GM10847 (cell line): ENCODE results near the gene LMAN2.

Experiments used
- POLR2A ChIP-seq: IDR thresholded peaks from 2 replicates; pipeline ENCODE4 v1.6.1; 2011; ENCODE audit not compliant: insufficient read length; ENCODE audit errors: extremely low read depth

LMAN2 gene

DNA sequence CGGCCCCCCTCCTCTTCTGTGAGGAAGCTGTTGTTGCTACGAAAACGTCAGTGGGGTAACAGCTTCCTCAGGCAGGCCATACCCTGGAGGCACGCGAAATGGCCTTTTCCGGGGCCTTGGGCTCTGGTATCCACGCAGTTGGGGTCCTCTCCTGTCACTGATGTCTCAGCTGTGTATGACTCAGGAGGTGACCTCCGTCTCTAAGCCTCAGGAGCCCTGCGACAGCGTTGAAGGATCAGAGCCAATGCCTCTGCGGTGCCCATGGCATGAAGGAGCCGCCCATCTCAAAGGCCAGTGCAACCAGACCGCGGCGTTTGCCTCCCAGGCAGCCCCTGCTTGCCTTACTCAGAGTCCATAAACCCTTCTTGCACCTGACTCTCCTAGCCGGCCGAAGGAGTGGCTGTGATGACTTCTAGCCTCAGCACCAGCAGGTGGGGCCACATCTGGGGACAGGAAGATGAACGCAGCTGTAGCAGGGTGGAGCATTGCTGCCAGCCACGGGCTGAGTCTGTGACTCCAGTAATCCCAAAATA is 38.8 kb downstream of the LMAN2 start:
- peak; percentile 26 for TF ChIP-seq POLR2A

DNA sequence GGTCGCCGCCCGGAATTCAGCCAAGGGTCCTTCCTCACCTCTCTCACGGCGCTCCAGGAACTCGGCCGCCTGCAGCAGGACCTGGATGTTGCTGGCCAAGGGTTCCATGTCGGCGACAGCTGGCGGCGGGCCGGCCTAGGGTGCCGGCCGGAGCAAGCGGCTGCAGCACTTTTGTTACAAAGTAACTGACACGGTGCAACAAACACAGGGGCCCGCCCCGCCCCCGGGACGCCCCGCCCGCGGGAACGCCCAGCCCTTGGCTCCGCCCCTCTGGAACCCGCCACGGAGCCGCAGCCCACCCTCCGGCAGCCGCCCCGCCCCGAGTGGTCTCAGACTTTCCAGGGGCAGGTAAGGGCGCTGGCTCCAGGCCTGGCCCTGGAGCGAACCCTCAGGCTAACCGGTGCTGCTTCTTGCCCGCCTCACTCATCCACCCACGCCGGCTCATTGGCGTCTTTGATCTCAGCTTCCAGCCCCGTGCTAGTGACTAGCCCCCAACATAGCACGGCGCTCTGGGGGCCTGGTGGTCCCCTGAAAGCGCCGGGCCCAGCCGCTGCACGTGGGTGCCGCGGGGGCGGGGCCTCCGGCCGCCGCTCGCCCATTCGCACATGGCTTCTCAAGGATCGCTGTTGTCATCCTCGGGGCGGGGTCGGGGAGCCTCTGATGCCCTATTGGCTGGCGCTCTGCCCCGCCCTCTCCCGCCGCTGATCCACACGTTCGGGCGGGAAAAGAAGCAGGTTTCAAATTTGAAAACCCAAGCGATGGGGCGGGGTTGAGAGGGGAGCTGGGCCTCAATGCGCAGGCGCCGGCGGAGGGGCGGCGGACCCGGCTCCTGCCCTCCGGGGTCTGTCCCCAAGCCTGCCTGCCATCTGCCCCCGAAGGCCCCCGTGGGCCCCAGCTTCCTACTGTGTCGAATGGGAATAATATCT is 39.5 kb downstream of the LMAN2 start, which contains the start of gene MXD3:
Gene MXD3 (minus strand): TSS at position 176 of the 926 bp plus-strand sequence. CDS start 68 bp downstream, at position 108.
- TF ChIP-seq POLR2A = peak; percentile 36

DNA sequence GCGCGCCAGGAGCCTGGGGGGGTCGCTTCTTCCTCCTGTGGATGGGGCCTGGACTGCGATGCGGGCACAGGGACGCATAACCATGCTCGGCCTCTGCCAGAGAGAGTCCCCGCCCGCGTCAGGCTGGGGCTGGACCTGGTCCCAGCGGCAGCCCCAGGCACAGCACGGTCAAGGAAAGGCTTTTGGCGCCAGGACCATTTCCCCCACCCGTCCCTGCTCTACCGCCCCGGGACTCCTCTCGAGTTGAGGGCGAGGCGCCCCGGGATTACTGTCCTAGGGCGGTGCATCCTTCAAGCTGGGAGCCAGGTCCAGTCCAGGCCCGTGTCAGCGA is 40.1 kb downstream of the LMAN2 start:
- no peak for TF ChIP-seq POLR2A

DNA sequence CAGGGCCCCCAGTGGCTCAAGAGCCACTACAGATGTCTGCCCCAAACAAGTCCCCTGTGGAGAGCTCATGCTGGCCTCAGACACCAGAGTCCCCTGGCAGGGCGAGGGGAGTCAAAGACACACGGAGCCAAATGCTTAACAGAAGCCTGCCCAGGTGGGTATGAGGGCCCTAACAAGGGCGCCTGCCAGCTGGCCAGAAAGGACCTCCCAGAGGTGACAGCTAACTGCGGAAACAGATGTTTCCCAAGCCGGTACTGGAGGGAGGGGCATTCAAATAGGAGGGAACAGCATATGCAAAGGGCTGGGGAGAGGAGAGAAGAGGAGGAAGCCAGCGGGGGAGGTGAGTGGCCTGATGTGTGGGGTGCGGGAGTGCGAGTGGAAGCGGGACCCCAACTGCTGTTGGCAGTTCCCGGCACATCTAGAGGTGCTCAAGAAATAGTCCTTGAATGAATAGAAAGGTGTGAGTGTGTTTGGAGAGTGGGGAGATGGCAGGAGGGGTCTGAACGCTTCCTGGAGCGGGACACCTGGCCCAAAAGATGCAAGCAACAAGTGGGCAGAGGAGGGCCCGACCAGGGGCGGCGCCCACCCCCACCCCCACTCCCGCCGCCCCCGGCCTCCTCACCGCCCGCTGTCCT is 40.6 kb downstream of the LMAN2 start:
- peak; percentile 36 for TF ChIP-seq POLR2A

DNA sequence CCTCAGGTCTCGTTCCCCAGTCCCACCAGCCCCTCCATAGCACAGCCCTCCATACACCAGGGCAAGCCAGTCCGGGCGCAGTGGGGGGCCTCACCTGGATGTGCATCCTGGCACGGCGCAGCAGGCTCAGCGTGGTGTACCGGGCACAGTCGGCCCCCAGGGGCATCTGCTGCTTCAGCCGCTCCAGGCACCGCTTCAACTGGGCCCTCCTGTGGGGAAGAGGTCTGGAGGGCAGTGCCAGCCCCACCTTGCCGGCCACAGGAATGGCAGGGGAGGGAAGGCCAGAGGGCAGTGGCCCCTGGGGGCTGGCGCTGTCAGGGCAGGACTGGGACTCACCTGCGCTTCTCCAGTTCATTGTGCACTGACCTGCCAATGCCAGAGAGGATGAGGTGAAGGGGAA is 41.1 kb downstream of the LMAN2 start:
- no peak for TF ChIP-seq POLR2A

DNA sequence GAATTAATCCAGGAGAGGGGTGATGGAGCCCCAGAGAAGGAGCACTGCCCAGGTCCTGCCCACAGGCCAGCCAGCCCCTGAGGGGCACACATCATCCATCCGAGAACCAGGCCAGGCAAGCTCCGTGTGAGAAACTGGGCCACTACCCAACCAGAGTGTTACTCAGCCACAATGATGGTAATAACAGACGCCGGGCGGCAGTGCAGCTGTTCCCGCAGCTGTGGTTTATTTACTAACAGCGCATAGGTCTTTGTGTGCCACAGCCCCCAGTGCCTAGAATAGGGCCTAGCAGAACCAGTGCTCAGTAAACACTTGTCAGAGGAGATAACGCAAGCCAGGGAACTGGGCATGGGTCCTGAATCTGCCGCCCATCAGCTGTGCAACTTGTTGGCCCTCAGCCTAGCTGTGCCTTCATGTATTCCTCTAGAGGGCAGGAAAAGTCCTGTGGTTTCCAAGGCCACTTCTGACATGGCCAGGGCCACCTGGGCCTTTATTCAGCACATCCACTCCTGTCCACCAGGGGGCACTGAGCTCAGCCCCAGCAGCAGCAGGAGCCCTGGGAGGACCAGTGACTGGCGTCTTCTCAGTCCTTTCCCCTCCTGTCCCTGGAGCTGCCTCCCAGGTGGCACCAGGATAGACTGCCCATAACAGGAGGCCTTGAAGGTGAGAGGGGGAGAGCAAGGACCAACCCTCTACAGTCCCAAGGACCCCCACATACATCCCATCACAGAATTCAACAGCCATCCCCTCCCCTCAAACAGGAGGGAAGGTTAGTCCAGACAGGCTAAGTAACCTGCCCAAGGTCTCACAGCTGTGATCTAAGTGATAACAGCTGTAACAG is 41.9 kb downstream of the LMAN2 start:
- TF ChIP-seq POLR2A = no peak

DNA sequence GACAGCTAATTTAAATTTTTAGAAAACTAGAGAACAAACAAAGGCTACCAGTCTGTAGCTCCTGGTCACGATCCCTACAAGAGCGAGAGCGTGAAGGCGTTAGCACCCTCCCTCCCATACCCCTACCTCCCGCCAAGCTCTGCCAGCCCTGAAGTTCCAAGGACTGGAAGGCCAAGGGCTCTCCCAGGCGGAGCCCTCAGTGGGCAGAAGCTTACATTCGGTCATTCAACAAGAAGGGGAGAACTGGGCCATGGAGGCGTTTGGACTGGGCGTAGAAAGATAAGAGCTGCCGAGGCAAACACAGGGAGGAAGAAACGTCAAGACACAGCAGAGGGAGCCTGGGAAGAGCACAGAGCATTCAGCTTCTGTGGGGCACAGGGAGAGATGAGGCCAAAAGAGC is 42.7 kb downstream of the LMAN2 start:
- TF ChIP-seq POLR2A = no peak

DNA sequence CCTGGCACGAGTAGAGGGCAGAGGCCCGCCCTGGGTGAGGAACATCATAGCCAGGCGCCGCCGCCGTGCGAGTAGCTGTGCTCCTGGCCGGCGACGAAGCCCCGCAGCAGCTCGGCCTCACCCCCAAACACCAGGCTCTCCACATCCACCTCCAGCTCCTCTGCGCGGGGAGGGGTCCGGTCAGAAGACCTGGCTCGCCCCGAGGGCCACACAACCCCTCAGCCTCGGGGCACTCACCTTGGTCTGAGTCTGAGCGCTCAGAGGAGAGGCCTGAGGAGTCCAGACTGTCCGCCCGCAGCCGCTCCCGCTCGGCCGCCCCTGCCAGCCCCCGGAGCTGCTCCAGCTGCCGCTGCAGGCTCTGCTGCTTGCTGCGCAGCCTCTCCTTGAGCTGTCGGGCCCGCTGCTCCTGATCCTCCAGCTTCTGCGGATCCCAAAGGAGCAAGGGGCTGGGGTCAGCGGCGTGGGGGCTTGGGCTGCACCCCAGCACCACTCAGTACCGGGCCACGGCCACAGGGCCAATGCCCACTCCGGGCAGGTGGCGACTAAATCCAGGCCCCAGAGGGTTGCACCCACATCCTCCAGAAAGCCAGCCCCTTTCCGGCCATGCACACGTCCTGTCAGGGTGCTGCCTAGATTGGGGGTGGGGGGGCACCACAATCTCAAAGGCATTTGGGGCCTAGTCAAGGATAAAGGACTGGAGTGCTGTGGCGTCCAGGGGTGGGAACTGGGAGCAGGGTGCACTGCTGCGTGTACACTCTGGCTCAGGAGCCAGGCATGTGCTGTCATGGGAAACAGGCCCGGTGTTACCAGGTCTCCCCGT is 43.7 kb downstream of the LMAN2 start:
- TF ChIP-seq POLR2A = no peak

DNA sequence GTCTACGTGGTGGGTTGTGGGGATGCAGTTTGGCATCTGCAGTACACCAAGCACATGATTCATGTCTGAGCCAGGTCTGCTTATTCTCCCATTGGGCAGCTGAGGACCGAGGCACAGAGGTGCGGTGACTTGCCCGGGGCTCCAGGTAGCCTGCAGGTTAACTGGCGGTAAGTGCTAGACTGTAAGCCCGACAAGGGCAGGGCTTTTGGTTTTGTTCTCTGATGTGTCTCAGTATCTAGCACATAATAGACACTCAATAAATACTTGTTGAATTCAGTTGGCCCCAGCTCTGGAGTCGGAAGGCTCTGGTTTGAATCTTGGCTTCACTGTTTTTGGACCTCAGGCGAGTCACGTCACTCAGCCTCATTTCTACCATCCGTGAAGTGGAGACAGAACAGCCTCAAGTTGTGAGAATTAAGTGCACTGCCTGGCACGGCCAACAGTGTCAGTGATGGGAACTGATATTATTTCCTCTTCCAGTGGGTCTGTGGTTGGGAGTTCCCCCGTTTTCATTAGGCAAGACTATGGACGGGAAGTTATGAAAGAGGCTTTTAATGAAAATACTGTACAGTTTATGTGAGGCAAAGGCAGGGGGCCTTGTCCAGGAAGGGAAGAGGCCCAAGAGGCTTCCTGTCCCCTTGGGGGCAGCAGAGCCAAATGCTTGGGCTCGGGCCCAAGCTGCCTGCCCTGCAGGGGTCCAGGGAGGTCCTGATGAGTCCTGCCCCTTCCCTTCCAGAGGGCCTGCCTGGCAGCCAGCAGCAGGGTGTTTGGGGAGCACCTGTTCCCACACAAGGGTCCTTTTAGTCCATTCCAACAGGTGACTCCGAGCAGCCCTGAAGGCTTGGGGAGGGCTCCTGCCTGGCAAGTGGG is 44.6 kb downstream of the LMAN2 start:
- no peak for TF ChIP-seq POLR2A

DNA sequence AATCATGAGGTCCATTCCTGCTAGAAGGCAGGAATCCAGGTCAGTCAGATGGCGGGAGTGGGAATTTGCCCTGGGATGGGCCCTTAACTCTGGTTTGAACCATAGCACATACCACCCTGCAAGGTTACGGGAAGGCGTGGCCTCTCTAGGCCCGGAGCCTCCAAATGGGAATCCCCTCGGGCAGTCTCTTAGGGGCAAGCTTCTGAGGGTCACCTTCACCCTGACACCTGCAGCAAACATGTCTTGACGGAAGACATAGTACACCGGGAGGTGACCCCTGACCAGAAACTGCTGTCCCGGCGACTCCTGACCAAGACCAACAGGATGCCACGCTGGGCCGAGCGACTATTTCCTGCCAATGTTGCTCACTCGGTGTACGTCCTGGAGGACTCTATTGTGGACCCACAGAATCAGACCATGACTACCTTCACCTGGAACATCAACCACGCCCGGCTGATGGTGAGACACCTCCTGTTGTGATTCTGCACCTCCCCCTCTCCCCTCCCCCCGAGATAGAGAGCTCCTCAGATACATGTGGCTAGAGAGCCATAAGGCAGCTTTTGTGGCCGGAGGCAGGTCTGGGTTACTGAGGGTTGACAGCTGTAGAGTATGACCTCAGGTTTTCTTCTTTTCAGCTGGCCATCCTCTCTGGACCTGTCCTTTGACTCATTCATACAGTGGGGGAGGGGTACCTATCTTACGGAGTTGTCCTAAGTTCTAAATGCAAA is 46.9 kb downstream of the LMAN2 start:
- TF ChIP-seq POLR2A = no peak

DNA sequence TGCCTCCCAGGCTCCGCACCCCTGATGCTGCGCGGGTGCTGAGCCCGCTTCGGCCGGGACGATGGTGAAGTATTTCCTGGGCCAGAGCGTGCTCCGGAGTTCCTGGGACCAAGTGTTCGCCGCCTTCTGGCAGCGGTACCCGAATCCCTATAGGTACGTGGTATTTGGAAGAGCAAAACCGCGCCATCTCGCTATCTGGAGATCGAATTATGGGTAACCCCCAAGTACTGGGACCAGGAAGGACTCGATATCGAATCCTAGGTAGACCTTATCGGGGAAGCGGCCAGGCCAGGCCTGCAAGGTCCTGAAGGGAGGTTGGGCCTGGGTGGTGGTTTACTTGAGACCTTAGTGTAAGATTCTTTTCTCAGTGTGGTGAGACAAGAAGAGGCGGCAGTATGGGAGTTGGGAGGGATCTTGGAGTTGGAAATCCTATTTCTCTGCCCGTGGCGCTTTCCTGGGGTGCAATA is 47.5 kb downstream of the LMAN2 start:
- no peak for TF ChIP-seq POLR2A

DNA sequence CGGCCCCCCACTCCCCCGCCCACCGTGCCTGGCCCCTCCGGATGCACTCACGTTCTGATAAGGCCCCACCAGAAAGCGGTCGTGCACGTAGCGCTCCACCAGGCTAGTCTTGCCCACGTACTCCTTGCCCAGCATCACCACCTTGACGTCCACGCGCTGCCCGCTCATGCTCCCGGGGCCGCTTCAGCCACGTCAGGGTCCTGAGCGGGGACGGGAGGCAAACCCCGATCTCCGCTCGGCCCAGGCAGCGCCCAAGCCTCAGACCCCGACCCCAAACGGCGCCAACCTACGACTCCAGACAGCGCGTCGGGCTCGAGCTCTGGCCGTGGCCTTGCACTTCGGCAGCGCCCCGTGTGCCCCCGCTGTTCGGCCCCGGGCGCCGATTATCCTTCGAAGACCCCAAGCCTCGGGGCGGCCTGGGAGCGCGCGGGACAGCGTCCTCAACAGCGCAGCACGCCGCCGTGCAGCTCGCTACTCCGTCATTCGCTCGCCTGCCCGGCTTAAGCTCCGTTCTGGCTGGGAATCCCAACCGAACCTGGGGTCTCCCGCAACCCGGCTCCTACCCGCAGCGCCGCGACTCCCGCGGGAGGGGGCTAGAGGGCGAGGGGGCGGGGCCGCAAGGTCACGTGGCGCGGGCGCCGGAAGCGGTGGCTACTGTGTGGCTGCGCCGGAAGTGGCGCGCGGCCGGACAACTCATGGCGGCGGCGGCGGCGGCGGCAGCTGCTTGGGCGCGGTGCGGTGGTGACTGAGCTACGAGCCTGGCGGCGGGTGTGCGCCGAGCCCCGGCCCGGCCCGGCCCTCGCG is 48.1 kb downstream of the LMAN2 start, which contains the start of the genes PRELID1 and RAB24:
Gene PRELID1 (plus strand): TSS at position 679 of the 804 bp plus-strand sequence. CDS start 187 bp downstream, outside the sequence.
Gene RAB24 (minus strand): TSS at position 599 of the 804 bp plus-strand sequence. CDS start 431 bp downstream, at position 168.
- peak; percentile 50 for TF ChIP-seq POLR2A
